ENCODE data around the gene ADAM8. TPM values are rescaled to one million over a fixed set of nuclear protein-coding genes. Genes with fewer than 3 reads are reported as not detected.

ADAM8 gene
- total and polyA plus RNA-seq, 10 of the 15 experiments (the other 5 are each of a cell fraction or from before 2014, with no cell fraction given) = 0.37 to 92.7 (median 21.7) TPM

DNA sequence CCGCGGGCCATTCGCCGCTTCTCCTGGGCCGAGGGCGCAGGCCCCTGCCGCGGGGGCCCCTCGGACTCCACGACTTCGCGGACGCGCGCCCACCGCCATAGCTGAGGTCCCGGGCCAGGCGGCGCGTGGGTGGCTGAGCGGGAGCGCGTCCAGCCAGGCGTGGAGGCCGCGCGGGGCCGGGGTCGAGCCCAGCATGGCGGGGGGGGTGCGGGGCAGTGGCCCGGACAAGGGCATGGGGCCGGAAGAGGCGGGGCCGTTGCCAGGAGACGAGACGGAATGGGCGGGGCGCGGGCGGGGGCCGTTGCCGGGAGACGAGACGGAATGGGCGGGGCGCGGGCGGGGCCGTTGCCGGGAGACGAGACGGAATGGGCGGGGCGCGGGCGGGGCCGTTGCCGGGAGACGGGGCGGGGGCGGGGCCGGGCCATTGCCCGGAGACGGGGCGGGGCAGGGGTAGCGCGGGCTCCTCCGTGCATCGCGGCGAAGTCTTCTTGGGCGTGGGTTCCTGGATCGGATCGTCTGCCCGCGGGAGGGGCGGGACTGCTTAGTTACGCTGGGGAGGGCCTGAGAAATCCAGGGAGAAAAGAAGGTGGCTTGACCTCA lies 14.8 kb downstream of the ADAM8 start:
- RAD21 ChIA-PET (ENCODE audit: unreplicated experiment) = interaction anchor here (0.6 to 1.8 kb wide), 2 partner anchors 13 to 43 kb away, joined by 3 to 9 read pairs; no protein-coding TSS in a partner anchor
- peaks cover 1 to 4% of the 10 kb centered on the region in 2 experiments; a peak in 2 of 4 replicates for H3K36me3 ChIP-seq (ENCODE audit: control insufficient read depth in 2 of 2, insufficient read depth in 2 of 2, low read length in 1 of 2)
- DNase-seq (ENCODE audit: low read depth, low spot score) (no peak), ATAC-seq (peak; percentile 80), FAIRE-seq (no peak)
- intact Hi-C loops (cut with micrococcal nuclease; ENCODE audit: unreplicated experiment) = no loop called here
- H3K4me1 ChIP-seq (ENCODE audit: control insufficient read depth, insufficient read depth, low read length) = peaks cover 30% of the 10 kb centered on the region
- BruUV-seq (replicated peaks) = no TSS peak
- SMC1A ChIA-PET (ENCODE audit: uncharacterized antibody, unreplicated experiment) = interaction anchor here (0.6 to 1.4 kb wide), 3 partner anchors 13 to 46 kb away, joined by 3 to 7 read pairs (median 5); no protein-coding TSS in a partner anchor
- H3K9ac ChIP-seq (ENCODE audit: control insufficient read depth, insufficient read depth, low read length) = peak overlapping the region; percentile 34; the same call in 1 of the 2 replicates
- CTCF ChIA-PET = interaction anchor here (1.0 to 1.2 kb wide), 3 partner anchors 14 to 17 kb away, joined by 3 to 5 read pairs (median 3); no protein-coding TSS in a partner anchor
- peak overlapping the region; percentile 55 for H2AFZ ChIP-seq (ENCODE audit: control insufficient read depth, low read depth, low read length)
- no peaks in the 10 kb centered on the region for H4K20me1 ChIP-seq (ENCODE audit: control insufficient read depth, insufficient read depth)
- WGBS (ENCODE audit: insufficient coverage, insufficient replicate concordance, low lambda C conversion rate, missing lambda C conversion rate) = under 1% methylated on average over 35 of the region's 79 CpGs
- in situ Hi-C loops (cut with MboI) = no loop called here
- POLR2A ChIA-PET = interaction anchor here (0.6 to 1.4 kb wide), 3 partner anchors 15 to 129 kb away, joined by 3 to 4 read pairs (median 4); partner anchors contain the start of gene ADAM8
- no peaks in the 10 kb centered on the region for H3K9me3 ChIP-seq (replicated peaks; ENCODE audit: control insufficient read depth, insufficient read depth, low read length)
- peak overlapping the region; percentile 83 for H3K4me3 ChIP-seq
- no peaks in the 10 kb centered on the region for H3K27me3 ChIP-seq (replicated peaks in 1 of 2; ENCODE audit: control insufficient read depth in 2 of 2, insufficient read depth in 2 of 2, low read length in 1 of 2)
- H3K27ac ChIP-seq (ENCODE audit: control insufficient read depth, insufficient read depth) = peak overlapping the region; percentile 55
- H3K4me2 ChIP-seq (ENCODE audit: control insufficient read depth, insufficient read depth) = no peak overlapping the region
- no peaks in the 10 kb centered on the region for H3K79me2 ChIP-seq (ENCODE audit: control insufficient read depth, insufficient read depth, low read length)
- TF ChIP-seq, protein P1, sequence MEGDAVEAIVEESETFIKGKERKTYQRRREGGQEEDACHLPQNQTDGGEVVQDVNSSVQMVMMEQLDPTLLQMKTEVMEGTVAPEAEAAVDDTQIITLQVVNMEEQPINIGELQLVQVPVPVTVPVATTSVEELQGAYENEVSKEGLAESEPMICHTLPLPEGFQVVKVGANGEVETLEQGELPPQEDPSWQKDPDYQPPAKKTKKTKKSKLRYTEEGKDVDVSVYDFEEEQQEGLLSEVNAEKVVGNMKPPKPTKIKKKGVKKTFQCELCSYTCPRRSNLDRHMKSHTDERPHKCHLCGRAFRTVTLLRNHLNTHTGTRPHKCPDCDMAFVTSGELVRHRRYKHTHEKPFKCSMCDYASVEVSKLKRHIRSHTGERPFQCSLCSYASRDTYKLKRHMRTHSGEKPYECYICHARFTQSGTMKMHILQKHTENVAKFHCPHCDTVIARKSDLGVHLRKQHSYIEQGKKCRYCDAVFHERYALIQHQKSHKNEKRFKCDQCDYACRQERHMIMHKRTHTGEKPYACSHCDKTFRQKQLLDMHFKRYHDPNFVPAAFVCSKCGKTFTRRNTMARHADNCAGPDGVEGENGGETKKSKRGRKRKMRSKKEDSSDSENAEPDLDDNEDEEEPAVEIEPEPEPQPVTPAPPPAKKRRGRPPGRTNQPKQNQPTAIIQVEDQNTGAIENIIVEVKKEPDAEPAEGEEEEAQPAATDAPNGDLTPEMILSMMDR (IDR thresholded peaks at IDR 0.05 in 2 of 3, conservative IDR thresholded peaks at IDR 0.05 in 1 of 3; ENCODE audit: control insufficient read depth in 2 of 3, extremely low read depth in 1 of 3, insufficient read depth in 1 of 3, low read depth in 3 of 3, low read length in 3 of 3) = no peak
- TF ChIP-seq WRNIP1 (IDR thresholded peaks at IDR 0.05; ENCODE audit: borderline replicate concordance, low read depth, low read length) (no peak), TCF12 (IDR thresholded peaks at IDR 0.05; ENCODE audit: low read depth, low read length) (no peak), ZNF622 (IDR thresholded peaks at IDR 0.05) (no peak), SIN3A (IDR thresholded peaks at IDR 0.05; ENCODE audit: low read depth, low read length) (no peak), RAD21 (IDR thresholded peaks at IDR 0.05; ENCODE audit: insufficient read depth, low read depth, low read length) (no peak), ZNF217 (IDR thresholded peaks at IDR 0.05) (no peak), CHD1 (IDR thresholded peaks at IDR 0.05; ENCODE audit: low read depth, low read length) (no peak), RB1 (IDR thresholded peaks at IDR 0.05; ENCODE audit: borderline replicate concordance) (0 out of 2 replicates have a peak, but pooled peaks have one; percentile 1), SP1 (IDR thresholded peaks at IDR 0.05; ENCODE audit: low read depth, low read length) (peak; percentile 3), POLR2A (IDR thresholded peaks at IDR 0.05; ENCODE audit: low read depth, low read length) (peak; percentile 50; the same call in 1 of the 2 replicates)
- TF ChIP-seq, protein P2, sequence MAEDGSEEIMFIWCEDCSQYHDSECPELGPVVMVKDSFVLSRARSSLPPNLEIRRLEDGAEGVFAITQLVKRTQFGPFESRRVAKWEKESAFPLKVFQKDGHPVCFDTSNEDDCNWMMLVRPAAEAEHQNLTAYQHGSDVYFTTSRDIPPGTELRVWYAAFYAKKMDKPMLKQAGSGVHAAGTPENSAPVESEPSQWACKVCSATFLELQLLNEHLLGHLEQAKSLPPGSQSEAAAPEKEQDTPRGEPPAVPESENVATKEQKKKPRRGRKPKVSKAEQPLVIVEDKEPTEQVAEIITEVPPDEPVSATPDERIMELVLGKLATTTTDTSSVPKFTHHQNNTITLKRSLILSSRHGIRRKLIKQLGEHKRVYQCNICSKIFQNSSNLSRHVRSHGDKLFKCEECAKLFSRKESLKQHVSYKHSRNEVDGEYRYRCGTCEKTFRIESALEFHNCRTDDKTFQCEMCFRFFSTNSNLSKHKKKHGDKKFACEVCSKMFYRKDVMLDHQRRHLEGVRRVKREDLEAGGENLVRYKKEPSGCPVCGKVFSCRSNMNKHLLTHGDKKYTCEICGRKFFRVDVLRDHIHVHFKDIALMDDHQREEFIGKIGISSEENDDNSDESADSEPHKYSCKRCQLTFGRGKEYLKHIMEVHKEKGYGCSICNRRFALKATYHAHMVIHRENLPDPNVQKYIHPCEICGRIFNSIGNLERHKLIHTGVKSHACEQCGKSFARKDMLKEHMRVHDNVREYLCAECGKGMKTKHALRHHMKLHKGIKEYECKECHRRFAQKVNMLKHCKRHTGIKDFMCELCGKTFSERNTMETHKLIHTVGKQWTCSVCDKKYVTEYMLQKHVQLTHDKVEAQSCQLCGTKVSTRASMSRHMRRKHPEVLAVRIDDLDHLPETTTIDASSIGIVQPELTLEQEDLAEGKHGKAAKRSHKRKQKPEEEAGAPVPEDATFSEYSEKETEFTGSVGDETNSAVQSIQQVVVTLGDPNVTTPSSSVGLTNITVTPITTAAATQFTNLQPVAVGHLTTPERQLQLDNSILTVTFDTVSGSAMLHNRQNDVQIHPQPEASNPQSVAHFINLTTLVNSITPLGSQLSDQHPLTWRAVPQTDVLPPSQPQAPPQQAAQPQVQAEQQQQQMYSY (CRISPR knock-in tag; IDR thresholded peaks at IDR 0.05) = no peak
- TF ChIP-seq, protein P3, sequence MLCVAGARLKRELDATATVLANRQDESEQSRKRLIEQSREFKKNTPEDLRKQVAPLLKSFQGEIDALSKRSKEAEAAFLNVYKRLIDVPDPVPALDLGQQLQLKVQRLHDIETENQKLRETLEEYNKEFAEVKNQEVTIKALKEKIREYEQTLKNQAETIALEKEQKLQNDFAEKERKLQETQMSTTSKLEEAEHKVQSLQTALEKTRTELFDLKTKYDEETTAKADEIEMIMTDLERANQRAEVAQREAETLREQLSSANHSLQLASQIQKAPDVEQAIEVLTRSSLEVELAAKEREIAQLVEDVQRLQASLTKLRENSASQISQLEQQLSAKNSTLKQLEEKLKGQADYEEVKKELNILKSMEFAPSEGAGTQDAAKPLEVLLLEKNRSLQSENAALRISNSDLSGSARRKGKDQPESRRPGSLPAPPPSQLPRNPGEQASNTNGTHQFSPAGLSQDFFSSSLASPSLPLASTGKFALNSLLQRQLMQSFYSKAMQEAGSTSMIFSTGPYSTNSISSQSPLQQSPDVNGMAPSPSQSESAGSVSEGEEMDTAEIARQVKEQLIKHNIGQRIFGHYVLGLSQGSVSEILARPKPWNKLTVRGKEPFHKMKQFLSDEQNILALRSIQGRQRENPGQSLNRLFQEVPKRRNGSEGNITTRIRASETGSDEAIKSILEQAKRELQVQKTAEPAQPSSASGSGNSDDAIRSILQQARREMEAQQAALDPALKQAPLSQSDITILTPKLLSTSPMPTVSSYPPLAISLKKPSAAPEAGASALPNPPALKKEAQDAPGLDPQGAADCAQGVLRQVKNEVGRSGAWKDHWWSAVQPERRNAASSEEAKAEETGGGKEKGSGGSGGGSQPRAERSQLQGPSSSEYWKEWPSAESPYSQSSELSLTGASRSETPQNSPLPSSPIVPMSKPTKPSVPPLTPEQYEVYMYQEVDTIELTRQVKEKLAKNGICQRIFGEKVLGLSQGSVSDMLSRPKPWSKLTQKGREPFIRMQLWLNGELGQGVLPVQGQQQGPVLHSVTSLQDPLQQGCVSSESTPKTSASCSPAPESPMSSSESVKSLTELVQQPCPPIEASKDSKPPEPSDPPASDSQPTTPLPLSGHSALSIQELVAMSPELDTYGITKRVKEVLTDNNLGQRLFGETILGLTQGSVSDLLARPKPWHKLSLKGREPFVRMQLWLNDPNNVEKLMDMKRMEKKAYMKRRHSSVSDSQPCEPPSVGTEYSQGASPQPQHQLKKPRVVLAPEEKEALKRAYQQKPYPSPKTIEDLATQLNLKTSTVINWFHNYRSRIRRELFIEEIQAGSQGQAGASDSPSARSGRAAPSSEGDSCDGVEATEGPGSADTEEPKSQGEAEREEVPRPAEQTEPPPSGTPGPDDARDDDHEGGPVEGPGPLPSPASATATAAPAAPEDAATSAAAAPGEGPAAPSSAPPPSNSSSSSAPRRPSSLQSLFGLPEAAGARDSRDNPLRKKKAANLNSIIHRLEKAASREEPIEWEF (IDR thresholded peaks at IDR 0.05; ENCODE audit: insufficient replicate concordance, low read depth, low read length) = no peak
